H1 (cell line): ENCODE data around the gene KCNQ2.

Experiments
- CHD7 ChIP-seq: fragments of 300-600 bp; sonication (generic); IDR thresholded peaks from 2 replicates; pipeline ENCODE4 v1.7.1; 2012; ENCODE audit warnings: low read length, moderate library complexity, mild to moderate bottlenecking, inconsistent platforms; ENCODE audit not compliant: insufficient replicate concordance
- EP300 ChIP-seq, 2 experiments: IDR thresholded peaks; 1 replicate in 1 of 2; 2 replicates in 1 of 2; pipeline ENCODE4 v1.6.1; 2011 to 2012; ENCODE audit warnings: low read depth in 2 of 2, low read length in 2 of 2, mild to moderate bottlenecking in 2 of 2, borderline replicate concordance in 1 of 2, inconsistent platforms in 1 of 2, moderate library complexity in 1 of 2
- PHF8 ChIP-seq: fragments of 200-600 bp; sonication (generic); conservative IDR thresholded peaks from 2 replicates; pipeline ENCODE4 v1.7.1; 2012; ENCODE audit warnings: low read depth, mild to moderate bottlenecking, inconsistent platforms, low read length, moderate library complexity
- POLR2A ChIP-seq, 2 experiments: IDR thresholded peaks; 1 replicate in 1 of 2; 2 replicates in 1 of 2; pipeline ENCODE4 v1.6.1; 2011; ENCODE audit warnings: low read depth in 2 of 2, low read length in 2 of 2, mild to moderate bottlenecking in 2 of 2; ENCODE audit errors: control extremely low read depth in 1 of 2
- RAD21 ChIP-seq, 2 experiments: IDR thresholded peaks in 1 of 2; conservative IDR thresholded peaks in 1 of 2; 2 replicates each; pipeline ENCODE4 v1.6.1; 2011; ENCODE audit warnings: low read depth in 2 of 2, low read length in 2 of 2, improper control_type of control experiment in 1 of 2, inconsistent platforms in 1 of 2, mild to moderate bottlenecking in 1 of 2, moderate library complexity in 1 of 2
- RXRA ChIP-seq: IDR thresholded peaks from 2 replicates; pipeline ENCODE4 v1.6.1; 2011; ENCODE audit warnings: low read depth, mild to moderate bottlenecking, low read length, moderate library complexity; ENCODE audit not compliant: insufficient read depth
- SP1 ChIP-seq: IDR thresholded peaks from 2 replicates; pipeline ENCODE4 v1.6.1; 2011; ENCODE audit warnings: low read depth, low read length
- TCF12 ChIP-seq: IDR thresholded peaks from 2 replicates; pipeline ENCODE4 v1.6.1; 2011; ENCODE audit warnings: low read depth, mild to moderate bottlenecking, low read length
- USF2 ChIP-seq: IDR thresholded peaks from 2 replicates; pipeline ENCODE4 v1.6.1; 2011; ENCODE audit warnings: low read length, improper control_type of control experiment
- TF ChIP-seq, protein P1 (sequence below), 3 experiments: IDR thresholded peaks; 1 replicate in 2 of 3; 2 replicates in 1 of 3; pipeline versions ENCODE4 v1.5.1 to v1.6.1; 2011; ENCODE audit warnings: low read length in 3 of 3, mild to moderate bottlenecking in 3 of 3, inconsistent platforms in 2 of 3, low read depth in 1 of 3, moderate library complexity in 1 of 3; ENCODE audit not compliant: insufficient read depth in 1 of 3; ENCODE audit errors: control extremely low read depth in 1 of 3
- TF ChIP-seq, protein P2 (sequence below): IDR thresholded peaks from 2 replicates; pipeline ENCODE4 v1.6.1; 2012; ENCODE audit warnings: inconsistent platforms

DNA sequence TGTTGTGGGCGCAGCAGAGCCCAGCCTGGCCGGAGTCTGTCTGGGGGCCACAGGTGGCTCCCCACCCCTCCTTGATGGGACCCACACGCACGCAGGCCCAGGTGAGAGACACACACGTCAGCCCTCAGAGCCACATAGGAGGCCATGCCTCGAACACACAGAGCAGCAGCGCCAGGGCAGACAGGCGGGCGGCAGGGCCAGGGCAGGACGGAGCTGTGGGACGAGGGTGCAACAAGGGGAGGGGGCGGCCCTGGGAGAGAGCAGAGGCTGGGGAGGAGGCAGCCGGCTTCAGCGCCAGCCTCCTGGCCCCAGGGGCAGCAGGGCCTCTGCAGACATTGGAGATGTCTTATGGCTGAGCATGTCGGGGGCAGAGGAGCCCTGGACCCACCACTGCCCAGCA is 42.5 kb downstream of the KCNQ2 start:
- TF ChIP-seq SP1 (no peak), RAD21 (IDR thresholded peaks at IDR 0.05 in 1 of 2, conservative IDR thresholded peaks at IDR 0.05 in 1 of 2; ENCODE audit: low read depth in 2 of 2, low read length in 2 of 2) (no peak), POLR2A (IDR thresholded peaks at IDR 0.05; ENCODE audit: control extremely low read depth in 1 of 2, low read depth in 2 of 2, low read length in 2 of 2) (no peak), TCF12 (no peak), RXRA (no peak), USF2 (no peak), CHD7 (no peak), EP300 (IDR thresholded peaks at IDR 0.05; ENCODE audit: borderline replicate concordance in 1 of 2, low read depth in 2 of 2, low read length in 2 of 2) (no peak), PHF8 (no peak)
- TF ChIP-seq, protein P1, sequence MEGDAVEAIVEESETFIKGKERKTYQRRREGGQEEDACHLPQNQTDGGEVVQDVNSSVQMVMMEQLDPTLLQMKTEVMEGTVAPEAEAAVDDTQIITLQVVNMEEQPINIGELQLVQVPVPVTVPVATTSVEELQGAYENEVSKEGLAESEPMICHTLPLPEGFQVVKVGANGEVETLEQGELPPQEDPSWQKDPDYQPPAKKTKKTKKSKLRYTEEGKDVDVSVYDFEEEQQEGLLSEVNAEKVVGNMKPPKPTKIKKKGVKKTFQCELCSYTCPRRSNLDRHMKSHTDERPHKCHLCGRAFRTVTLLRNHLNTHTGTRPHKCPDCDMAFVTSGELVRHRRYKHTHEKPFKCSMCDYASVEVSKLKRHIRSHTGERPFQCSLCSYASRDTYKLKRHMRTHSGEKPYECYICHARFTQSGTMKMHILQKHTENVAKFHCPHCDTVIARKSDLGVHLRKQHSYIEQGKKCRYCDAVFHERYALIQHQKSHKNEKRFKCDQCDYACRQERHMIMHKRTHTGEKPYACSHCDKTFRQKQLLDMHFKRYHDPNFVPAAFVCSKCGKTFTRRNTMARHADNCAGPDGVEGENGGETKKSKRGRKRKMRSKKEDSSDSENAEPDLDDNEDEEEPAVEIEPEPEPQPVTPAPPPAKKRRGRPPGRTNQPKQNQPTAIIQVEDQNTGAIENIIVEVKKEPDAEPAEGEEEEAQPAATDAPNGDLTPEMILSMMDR (IDR thresholded peaks at IDR 0.05; ENCODE audit: control extremely low read depth in 1 of 3, insufficient read depth in 1 of 3, low read depth in 1 of 3, low read length in 3 of 3) = no peak
- TF ChIP-seq, protein P2, sequence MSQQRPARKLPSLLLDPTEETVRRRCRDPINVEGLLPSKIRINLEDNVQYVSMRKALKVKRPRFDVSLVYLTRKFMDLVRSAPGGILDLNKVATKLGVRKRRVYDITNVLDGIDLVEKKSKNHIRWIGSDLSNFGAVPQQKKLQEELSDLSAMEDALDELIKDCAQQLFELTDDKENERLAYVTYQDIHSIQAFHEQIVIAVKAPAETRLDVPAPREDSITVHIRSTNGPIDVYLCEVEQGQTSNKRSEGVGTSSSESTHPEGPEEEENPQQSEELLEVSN = no peak
